ENCODE data around the gene ACTRT2. TPM values are rescaled to one million over a fixed set of nuclear protein-coding genes. Genes with fewer than 3 reads are reported as not detected.
A peak's percentile ranks its signal among the peaks of the same experiment; 100 is the strongest.

The ACTRT2 gene
- total and polyA plus RNA-seq, 3 donors from 2014 or later: 64.2 to 183 (median 143) TPM

- DNase-seq: no peak
- H3K4me3 ChIP-seq: peak overlapping the region; percentile 16 to 51
- no peak overlapping the region for H3K27ac ChIP-seq
- H3K36me3 ChIP-seq (ENCODE audit: low read depth, missing control alignments): no peaks in the 10 kb centered on the region
- WGBS, 2 donors: 17 to 20% methylated on average over 42 to 88 of the region's 91 CpGs
- TF ChIP-seq POLR2A (IDR thresholded peaks at IDR 0.05): no peak
- TF ChIP-seq CTCF (IDR thresholded peaks at IDR 0.05): peak in 1 of 3 experiments; percentile 4
- intact Hi-C loops (cut with DNase I; ENCODE audit: low total_unique reads): no loop called here
- no peaks in the 10 kb centered on the region for H3K27me3 ChIP-seq
- H3K4me1 ChIP-seq: peaks cover 18% of the 10 kb centered on the region
- no peaks in the 10 kb centered on the region for H3K9me3 ChIP-seq
These were observed 42.4 kb downstream of the ACTRT2 start for GRCh38 chr1:3063379-3064295.

GRCh38 chr1:3064296-3064850 is 43.1 kb downstream of the ACTRT2 start:
- Histone ChIP-seq H3K27me3 (no peaks in the 10 kb centered on the region), H3K27ac (no peak overlapping the region), H3K9me3 (no peaks in the 10 kb centered on the region), H3K4me3 (peak overlapping the region in 1 of 2 donors; percentile 51), H3K36me3 (ENCODE audit: low read depth, missing control alignments) (no peaks in the 10 kb centered on the region), H3K4me1 (peaks cover 18% of the 10 kb centered on the region)
- no peak for DNase-seq
- TF ChIP-seq POLR2A (IDR thresholded peaks at IDR 0.05) (no peak), CTCF (IDR thresholded peaks at IDR 0.05) (no peak)
- WGBS, 2 donors: 47 to 55% methylated on average over 16 to 17 of the region's 17 CpGs
- intact Hi-C loops (cut with DNase I; ENCODE audit: low total_unique reads): no loop called here

- Histone ChIP-seq H3K27me3 (no peaks in the 10 kb centered on the region), H3K36me3 (ENCODE audit: low read depth, missing control alignments) (no peaks in the 10 kb centered on the region), H3K4me1 (peaks cover 18% of the 10 kb centered on the region), H3K27ac (no peak overlapping the region), H3K4me3 (no peak overlapping the region), H3K9me3 (no peaks in the 10 kb centered on the region)
- no peak for TF ChIP-seq CTCF (IDR thresholded peaks at IDR 0.05)
- no peak for TF ChIP-seq POLR2A (IDR thresholded peaks at IDR 0.05)
- intact Hi-C loops (cut with DNase I; ENCODE audit: low total_unique reads): no loop called here
- 80 to 82% methylated on average over 7 to 9 of the region's 9 CpGs for WGBS, 2 donors
- no peak for DNase-seq
These were observed 43.6 kb downstream of the ACTRT2 start for GRCh38 chr1:3064901-3065300.

- Histone ChIP-seq H3K36me3 (ENCODE audit: low read depth, missing control alignments) (no peaks in the 10 kb centered on the region), H3K9me3 (no peaks in the 10 kb centered on the region), H3K27me3 (no peaks in the 10 kb centered on the region), H3K27ac (no peak overlapping the region), H3K4me3 (no peak overlapping the region), H3K4me1 (peaks cover 18% of the 10 kb centered on the region)
- no peak for TF ChIP-seq CTCF (IDR thresholded peaks at IDR 0.05)
- no peak for TF ChIP-seq POLR2A (IDR thresholded peaks at IDR 0.05)
- 79 to 82% methylated on average over 6 to 8 of the region's 8 CpGs for WGBS, 2 donors
- no peak for DNase-seq
- intact Hi-C loops (cut with DNase I; ENCODE audit: low total_unique reads): no loop called here
These were observed 44.1 kb downstream of the ACTRT2 start for GRCh38 chr1:3065396-3065795.
